ENCODE results near the gene TFAP2E.
A peak's percentile ranks its signal among the peaks of the same experiment; 100 is the strongest.

DNA sequence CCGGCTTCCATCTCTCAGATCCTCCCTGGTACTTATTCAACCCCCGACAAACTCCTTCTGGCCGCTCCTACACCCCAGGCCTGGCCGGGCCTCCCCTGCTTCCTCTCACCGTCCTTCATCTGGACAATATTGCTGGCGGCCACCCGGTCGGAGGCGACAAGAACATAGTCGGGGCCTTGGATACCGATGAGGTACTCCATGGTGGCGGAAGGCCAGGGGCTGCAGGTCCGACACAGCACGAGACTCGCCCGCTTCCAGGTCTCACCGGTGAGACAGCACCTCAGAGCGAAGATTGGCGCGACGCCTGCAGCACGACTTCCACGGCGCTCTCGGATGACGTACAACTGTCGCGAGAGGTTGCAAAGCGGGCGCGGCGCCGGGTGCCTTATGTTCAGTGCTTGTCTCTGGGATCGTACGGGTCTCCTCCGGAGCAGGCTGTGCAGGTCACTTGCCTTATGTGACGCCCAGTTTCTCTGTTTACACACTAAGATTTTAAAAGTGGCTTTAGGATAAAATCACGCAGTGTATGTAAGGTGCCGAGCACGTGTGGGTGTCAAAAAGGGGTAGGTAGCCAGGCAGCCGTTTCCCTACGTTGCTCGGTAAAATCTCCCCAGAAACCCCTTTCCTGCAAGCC is 68.2 kb downstream of the TFAP2E start, which contains the start of gene PSMB2:
- TF ChIP-seq CTCF (IDR thresholded peaks at IDR 0.05): no peak
- TF ChIP-seq POLR2AphosphoS5 (IDR thresholded peaks at IDR 0.05; ENCODE audit: insufficient read depth in 1 of 2, low read depth in 1 of 2): peak; percentile 91 to 93
- TF ChIP-seq POLR2A (IDR thresholded peaks at IDR 0.05): peak in 1 of 2 donors; percentile 38

Measured in vagina (tissue), 2 donors.